ENCODE results near the gene WDR72. TPM values are rescaled to one million over a fixed set of nuclear protein-coding genes. Genes with fewer than 3 reads are reported as not detected.
A peak's percentile ranks its signal among the peaks of the same experiment; 100 is the strongest.

Gene WDR72
- total RNA-seq, 3 donors from 2014 or later, result 0.19 to 0.52 (median 0.41) TPM

DNA sequence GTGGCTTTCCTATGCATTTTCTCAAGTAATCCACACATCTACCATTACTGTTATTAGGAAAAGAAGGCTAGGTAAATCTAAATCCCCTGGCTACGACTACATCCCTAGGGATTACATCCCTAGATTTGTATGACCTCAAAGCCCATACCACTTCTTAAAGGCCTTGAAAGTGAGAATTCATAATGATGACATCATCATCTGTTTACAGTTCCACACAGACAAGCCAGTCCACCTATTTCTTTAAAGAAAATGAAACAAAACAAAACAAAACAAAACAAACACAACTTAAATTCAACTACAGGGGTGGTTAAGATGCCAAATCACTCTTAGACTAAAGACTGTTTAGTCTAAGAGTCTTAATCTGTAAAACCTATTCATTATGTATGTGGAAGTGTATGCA, 5.7 kb downstream of the WDR72 start:
- Histone ChIP-seq H3K36me3 (ENCODE audit: low read depth) (no peaks in the 10 kb centered on the region), H3K9me3 (no peaks in the 10 kb centered on the region), H3K4me1 (ENCODE audit: low read depth) (no peaks in the 10 kb centered on the region), H3K4me3 (no peak overlapping the region)
- intact Hi-C loops (cut with DNase I, micrococcal nuclease), result no loop called here
- DNase-seq (no peak), ATAC-seq (no peak)
- TF ChIP-seq, protein P1, sequence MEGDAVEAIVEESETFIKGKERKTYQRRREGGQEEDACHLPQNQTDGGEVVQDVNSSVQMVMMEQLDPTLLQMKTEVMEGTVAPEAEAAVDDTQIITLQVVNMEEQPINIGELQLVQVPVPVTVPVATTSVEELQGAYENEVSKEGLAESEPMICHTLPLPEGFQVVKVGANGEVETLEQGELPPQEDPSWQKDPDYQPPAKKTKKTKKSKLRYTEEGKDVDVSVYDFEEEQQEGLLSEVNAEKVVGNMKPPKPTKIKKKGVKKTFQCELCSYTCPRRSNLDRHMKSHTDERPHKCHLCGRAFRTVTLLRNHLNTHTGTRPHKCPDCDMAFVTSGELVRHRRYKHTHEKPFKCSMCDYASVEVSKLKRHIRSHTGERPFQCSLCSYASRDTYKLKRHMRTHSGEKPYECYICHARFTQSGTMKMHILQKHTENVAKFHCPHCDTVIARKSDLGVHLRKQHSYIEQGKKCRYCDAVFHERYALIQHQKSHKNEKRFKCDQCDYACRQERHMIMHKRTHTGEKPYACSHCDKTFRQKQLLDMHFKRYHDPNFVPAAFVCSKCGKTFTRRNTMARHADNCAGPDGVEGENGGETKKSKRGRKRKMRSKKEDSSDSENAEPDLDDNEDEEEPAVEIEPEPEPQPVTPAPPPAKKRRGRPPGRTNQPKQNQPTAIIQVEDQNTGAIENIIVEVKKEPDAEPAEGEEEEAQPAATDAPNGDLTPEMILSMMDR (IDR thresholded peaks at IDR 0.05), result no peak

- Histone ChIP-seq H3K4me3 (no peak overlapping the region), H3K4me1 (ENCODE audit: low read depth) (no peaks in the 10 kb centered on the region), H3K36me3 (ENCODE audit: low read depth) (no peaks in the 10 kb centered on the region), H3K9me3 (no peaks in the 10 kb centered on the region)
- DNase-seq (no peak), ATAC-seq (no peak)
- intact Hi-C loops (cut with DNase I, micrococcal nuclease), result no loop called here
- TF ChIP-seq, protein P1 (IDR thresholded peaks at IDR 0.05), result no peak
These were observed 7.1 kb downstream of the WDR72 start for GRCh38 chr15:53752406-53752805.

DNA sequence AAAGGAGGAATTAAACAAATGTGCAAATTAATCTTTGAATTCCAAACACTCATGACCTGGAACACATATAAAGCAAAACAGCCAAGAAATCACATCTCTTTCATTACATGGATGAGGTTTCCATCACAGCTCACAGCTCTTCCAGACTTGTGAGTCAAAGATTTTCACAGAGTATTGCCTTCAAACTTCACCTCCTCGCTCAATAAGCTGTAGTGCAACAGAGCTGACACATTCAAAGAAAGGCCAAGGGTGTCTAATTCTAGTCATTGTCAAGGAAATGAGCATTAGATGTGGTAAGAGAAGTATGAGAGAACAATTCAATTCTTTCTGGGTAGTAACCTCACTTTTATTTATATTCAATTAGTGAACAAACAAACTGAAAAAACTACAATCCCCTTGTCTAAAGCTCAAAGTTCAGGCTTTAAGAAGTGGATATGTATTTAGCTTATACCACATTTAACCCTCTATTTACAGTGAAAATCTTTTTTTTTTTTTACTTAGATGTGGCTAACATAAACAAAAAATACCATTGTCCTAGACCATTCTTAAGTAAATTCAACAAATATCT, 11.9 kb downstream of the WDR72 start:
- DNase-seq, result no peak
- no peak overlapping the region for H3K4me3 ChIP-seq
- TF ChIP-seq, protein P1 (IDR thresholded peaks at IDR 0.05), result no peak
- no peaks in the 10 kb centered on the region for H3K4me1 ChIP-seq (ENCODE audit: low read depth)
- H3K9me3 ChIP-seq, result no peaks in the 10 kb centered on the region
- ATAC-seq, result no peak
- H3K36me3 ChIP-seq (ENCODE audit: low read depth), result no peaks in the 10 kb centered on the region
- intact Hi-C loops (cut with DNase I, micrococcal nuclease), result no loop called here

DNA sequence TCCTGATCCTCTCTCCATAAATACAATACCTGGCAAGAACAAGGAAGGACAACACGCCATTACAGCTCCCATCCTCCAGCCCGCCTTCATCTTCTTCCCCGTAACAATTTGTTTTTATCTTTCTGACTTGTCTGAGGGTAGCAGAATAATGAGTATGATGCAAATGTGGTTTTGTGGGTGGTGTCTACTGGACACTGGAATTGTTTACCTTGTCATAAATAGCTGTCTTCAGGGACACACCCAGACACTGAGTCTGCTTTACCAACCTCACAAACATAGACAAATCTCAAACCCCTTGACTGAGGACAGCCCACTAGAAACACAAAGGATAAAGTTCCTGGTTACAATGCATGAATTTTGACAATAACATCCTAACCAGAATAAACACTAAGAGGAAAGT, 13.4 kb downstream of the WDR72 start:
- TF ChIP-seq, protein P1 (IDR thresholded peaks at IDR 0.05), result no peak
- intact Hi-C loops (cut with DNase I, micrococcal nuclease), result no loop called here
- Histone ChIP-seq H3K4me1 (ENCODE audit: low read depth) (no peaks in the 10 kb centered on the region), H3K9me3 (no peaks in the 10 kb centered on the region), H3K36me3 (ENCODE audit: low read depth) (no peaks in the 10 kb centered on the region), H3K4me3 (no peak overlapping the region)
- ATAC-seq, result peak; percentile 41
- no peak for DNase-seq

DNA sequence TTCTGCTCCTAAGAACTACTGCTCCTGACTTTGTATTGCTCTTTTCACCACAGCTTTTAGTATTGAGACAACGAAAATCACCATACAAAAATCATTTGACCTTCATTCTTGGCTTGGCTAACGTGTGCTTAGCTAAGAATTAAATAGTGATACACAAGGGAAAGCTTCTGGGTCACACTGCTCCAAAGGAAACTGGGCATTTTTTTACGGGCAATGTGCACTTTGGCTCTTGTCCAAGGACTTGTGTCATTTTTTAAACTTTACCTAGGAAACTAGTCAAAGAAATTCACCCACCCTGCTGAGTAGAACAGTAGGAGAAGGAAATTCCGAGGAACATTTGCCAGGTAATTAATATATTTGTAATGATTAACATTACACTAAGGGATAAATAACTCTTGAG, 19.8 kb downstream of the WDR72 start:
- ATAC-seq (no peak), DNase-seq (no peak)
- Histone ChIP-seq H3K4me1 (ENCODE audit: low read depth) (no peaks in the 10 kb centered on the region), H3K36me3 (ENCODE audit: low read depth) (no peaks in the 10 kb centered on the region), H3K9me3 (no peaks in the 10 kb centered on the region), H3K4me3 (no peak overlapping the region)
- TF ChIP-seq, protein P1 (IDR thresholded peaks at IDR 0.05), result no peak
- intact Hi-C loops (cut with DNase I, micrococcal nuclease), result no loop called here

DNA sequence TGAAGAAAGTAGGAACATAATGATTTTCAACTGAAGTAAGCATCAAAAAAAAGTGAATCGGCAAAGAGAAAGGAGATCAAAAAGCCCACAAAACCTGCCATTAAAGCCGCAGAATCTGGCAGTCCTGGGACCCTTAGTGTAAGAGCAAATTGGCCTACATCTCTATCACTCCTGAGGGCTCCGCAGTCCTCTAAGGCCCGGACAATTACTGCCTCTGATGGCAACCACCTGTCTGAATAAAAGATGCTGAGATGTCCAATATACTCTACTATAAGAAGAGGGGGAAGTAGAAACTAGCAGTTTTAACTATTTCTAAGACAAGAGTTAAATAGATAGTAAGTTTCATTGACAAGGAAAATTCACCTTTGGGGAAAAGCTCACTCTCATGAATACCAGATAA, 20.3 kb downstream of the WDR72 start:
- DNase-seq (no peak), ATAC-seq (no peak)
- H3K9me3 ChIP-seq, result no peaks in the 10 kb centered on the region
- no peaks in the 10 kb centered on the region for H3K4me1 ChIP-seq (ENCODE audit: low read depth)
- H3K36me3 ChIP-seq (ENCODE audit: low read depth), result no peaks in the 10 kb centered on the region
- intact Hi-C loops (cut with DNase I, micrococcal nuclease), result no loop called here
- H3K4me3 ChIP-seq, result no peak overlapping the region
- TF ChIP-seq, protein P1 (IDR thresholded peaks at IDR 0.05), result no peak

Data from mucosa of descending colon (tissue), 3 donors.